ENCODE measurements around the gene MPP2. TPM values are rescaled to one million over a fixed set of nuclear protein-coding genes. Genes with fewer than 3 reads are reported as not detected.

Gene MPP2
- total and polyA plus RNA-seq, 2 donors (not counting 3 experiments of a cell fraction or from before 2014, with no cell fraction given) = 1.4 to 1.6 TPM

DNA sequence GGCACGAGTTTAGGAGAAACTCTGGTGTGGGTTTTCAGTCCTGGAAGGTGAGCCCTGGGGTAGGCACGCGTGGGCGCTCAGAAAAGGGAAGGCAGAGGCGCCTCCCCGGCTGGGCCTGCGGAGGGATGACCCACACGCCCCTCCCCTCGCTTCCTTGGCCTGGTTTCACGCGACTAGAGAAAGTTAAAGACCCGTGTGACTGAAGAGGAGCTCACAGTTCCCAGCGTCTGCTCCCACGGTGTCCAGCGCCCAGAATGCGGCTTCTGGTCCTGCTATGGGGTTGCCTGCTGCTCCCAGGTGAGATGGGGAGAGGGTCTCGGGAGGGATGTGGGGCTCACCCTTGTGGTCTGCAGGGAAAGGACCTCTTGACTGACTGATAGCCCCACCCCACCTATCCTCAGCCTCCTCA, 60.4 kb downstream of the MPP2 start, which contains the start of gene CD300LG:
Gene CD300LG, plus strand, starts transcription at position 214 of the 409 bp plus-strand sequence. Its CDS starts 41 bp downstream, at position 255.
- H3K27ac ChIP-seq (ENCODE audit: insufficient read depth, low read depth, low read length) = no peak within 1 kb of the TSS
- no peak within 1 kb of the TSS for H3K4me2 ChIP-seq (ENCODE audit: insufficient read depth, low read length)
- DNase-seq (ENCODE audit: low read depth, low spot score) (no peak), FAIRE-seq (no peak)
- H3K4me3 ChIP-seq (replicated peaks in 1 of 3; ENCODE audit: insufficient read depth in 1 of 3, low read depth in 1 of 3, low read length in 3 of 3) = no peak within 1 kb of the TSS
- dilution Hi-C loops (cut with MboI; ENCODE audit: extremely low pct_ligation_motif_present, low sequenced_read_pairs) = no loop called here
- no peaks in the 10 kb centered on the region for H3K4me1 ChIP-seq (ENCODE audit: control insufficient read depth, extremely low read depth, insufficient read depth, low read length)
- TF ChIP-seq, protein P1, sequence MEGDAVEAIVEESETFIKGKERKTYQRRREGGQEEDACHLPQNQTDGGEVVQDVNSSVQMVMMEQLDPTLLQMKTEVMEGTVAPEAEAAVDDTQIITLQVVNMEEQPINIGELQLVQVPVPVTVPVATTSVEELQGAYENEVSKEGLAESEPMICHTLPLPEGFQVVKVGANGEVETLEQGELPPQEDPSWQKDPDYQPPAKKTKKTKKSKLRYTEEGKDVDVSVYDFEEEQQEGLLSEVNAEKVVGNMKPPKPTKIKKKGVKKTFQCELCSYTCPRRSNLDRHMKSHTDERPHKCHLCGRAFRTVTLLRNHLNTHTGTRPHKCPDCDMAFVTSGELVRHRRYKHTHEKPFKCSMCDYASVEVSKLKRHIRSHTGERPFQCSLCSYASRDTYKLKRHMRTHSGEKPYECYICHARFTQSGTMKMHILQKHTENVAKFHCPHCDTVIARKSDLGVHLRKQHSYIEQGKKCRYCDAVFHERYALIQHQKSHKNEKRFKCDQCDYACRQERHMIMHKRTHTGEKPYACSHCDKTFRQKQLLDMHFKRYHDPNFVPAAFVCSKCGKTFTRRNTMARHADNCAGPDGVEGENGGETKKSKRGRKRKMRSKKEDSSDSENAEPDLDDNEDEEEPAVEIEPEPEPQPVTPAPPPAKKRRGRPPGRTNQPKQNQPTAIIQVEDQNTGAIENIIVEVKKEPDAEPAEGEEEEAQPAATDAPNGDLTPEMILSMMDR (IDR thresholded peaks at IDR 0.05; ENCODE audit: extremely low read depth in 1 of 2, insufficient read depth in 1 of 2, low read depth in 1 of 2, low read length in 2 of 2) = no peak
- TF ChIP-seq EZH2 (IDR thresholded peaks at IDR 0.05; ENCODE audit: borderline replicate concordance, low read depth, low read length, severe bottlenecking) = no peak
- TF ChIP-seq JUN (IDR thresholded peaks at IDR 0.05; ENCODE audit: borderline replicate concordance, insufficient read depth, insufficient read length, low read depth) = no peak
- TF ChIP-seq MAX (IDR thresholded peaks at IDR 0.05; ENCODE audit: insufficient read depth, insufficient read length) = no peak
- TF ChIP-seq FOS (IDR thresholded peaks at IDR 0.05; ENCODE audit: borderline replicate concordance, insufficient read depth, low read length) = no peak
- TF ChIP-seq POLR2AphosphoS5 (IDR thresholded peaks at IDR 0.05; ENCODE audit: insufficient read depth, low read depth, low read length) = no peak
- no peak for TF ChIP-seq POLR2A (IDR thresholded peaks at IDR 0.05; ENCODE audit: low read depth, low read length)
- TF ChIP-seq MYC (IDR thresholded peaks at IDR 0.05; ENCODE audit: low read depth, low read length) = no peak
- no peak for TF ChIP-seq GATA2 (IDR thresholded peaks at IDR 0.05; ENCODE audit: insufficient read depth, insufficient read length, low read depth, low read length)
- intact Hi-C loops (cut with micrococcal nuclease) = loop anchor here (1.0 to 2.0 kb wide), 3 partner anchors 57 to 152 kb away; no protein-coding TSS in a partner anchor
- no peaks in the 10 kb centered on the region for H4K20me1 ChIP-seq (replicated peaks; ENCODE audit: control insufficient read depth, extremely low read depth, insufficient read depth, low read length)
- H3K27me3 ChIP-seq (ENCODE audit: control insufficient read depth in 2 of 2, insufficient read depth in 2 of 2, low read length in 2 of 2) = peaks cover 3% of the 10 kb centered on the region in 2 experiments
- no peak within 1 kb of the TSS for H2AFZ ChIP-seq (ENCODE audit: low read depth, low read length)
- H3K9ac ChIP-seq (replicated peaks; ENCODE audit: extremely low read depth, insufficient read depth, low read length) = no peak within 1 kb of the TSS
- H3K79me2 ChIP-seq (ENCODE audit: control insufficient read depth, insufficient read depth, low read length) = no peaks in the 10 kb centered on the region
- CTCF ChIA-PET = interaction anchor here (1.0 to 3.8 kb wide), 26 partner anchors 9 to 153 kb away, joined by 3 to 153 read pairs (median 8); partner anchors contain the start of genes CFAP97D1, DUSP3 and MPP3
- BruUV-seq (replicated peaks) = no TSS peak
- H3K36me3 ChIP-seq (ENCODE audit: control insufficient read depth in 2 of 2, extremely low read depth in 1 of 2, insufficient read depth in 2 of 2, low read length in 2 of 2) = no peaks in the 10 kb centered on the region
- H3K9me1 ChIP-seq (replicated peaks; ENCODE audit: control insufficient read depth, extremely low read depth, insufficient read depth, low read length) = no peaks in the 10 kb centered on the region
- POLR2A ChIA-PET = no interaction called here
- H3K9me3 ChIP-seq (replicated peaks; ENCODE audit: control insufficient read depth, insufficient read depth, low read length) = no peaks in the 10 kb centered on the region
